ENCODE measurements around the gene TNFRSF18. TPM values are rescaled to one million over a fixed set of nuclear protein-coding genes. Genes with fewer than 3 reads are reported as not detected.
"Not testable (repeated sequence)": the region's sequence is repeated elsewhere in the genome, so short reads cannot be mapped to it uniquely, and the experiment has no call there.

The TNFRSF18 gene
- total and polyA plus RNA-seq, 8 donors = 0.37 to 11.9 (median 2.6) TPM; not detected in 4

GRCh38 chr1:1197551-1198422 is 8.6 kb downstream of the TNFRSF18 start:
- Histone ChIP-seq H3K27ac (no peak overlapping the region), H3K4me3 (no peak overlapping the region), H3K4me1 (peaks cover 10 to 15% (median 11%) of the 10 kb centered on the region in 4 donors), H3K36me3 (no peaks in the 10 kb centered on the region), H3K27me3 (peaks cover 3 to 30% (median 18%) of the 10 kb centered on the region in 3 donors), H3K9me3 (peaks cover 0 to 12% (median 5%) of the 10 kb centered on the region in 4 donors)
- 87 to 96% (median 94%) methylated on average over 22 to 48 of the region's 48 CpGs for WGBS, 5 donors
- DNase-seq = no peak
- TF ChIP-seq POLR2A (IDR thresholded peaks at IDR 0.05) = no peak
- no peak for TF ChIP-seq CTCF (IDR thresholded peaks at IDR 0.05)
- no peak for TF ChIP-seq EP300 (IDR thresholded peaks at IDR 0.05)
- no peak for TF ChIP-seq POLR2AphosphoS5 (IDR thresholded peaks at IDR 0.05)
- intact Hi-C loops (cut with DNase I; ENCODE audit: low total_unique reads) = no loop called here

GRCh38 chr1:1197188-1197500 is 9.2 kb downstream of the TNFRSF18 start:
- 86 to 91% (median 87%) methylated on average over 6 to 8 of the region's 8 CpGs for WGBS, 5 donors
- Histone ChIP-seq H3K27ac (no peak overlapping the region), H3K36me3 (no peaks in the 10 kb centered on the region), H3K4me1 (peaks cover 10 to 15% (median 11%) of the 10 kb centered on the region in 4 donors), H3K9me3 (peaks cover 0 to 12% (median 5%) of the 10 kb centered on the region in 4 donors), H3K27me3 (peaks cover 3 to 24% (median 16%) of the 10 kb centered on the region in 3 donors), H3K4me3 (no peak overlapping the region)
- no peak for TF ChIP-seq POLR2AphosphoS5 (IDR thresholded peaks at IDR 0.05)
- no peak for TF ChIP-seq CTCF (IDR thresholded peaks at IDR 0.05)
- no peak for TF ChIP-seq EP300 (IDR thresholded peaks at IDR 0.05)
- no peak for TF ChIP-seq POLR2A (IDR thresholded peaks at IDR 0.05)
- DNase-seq = no peak
- intact Hi-C loops (cut with DNase I; ENCODE audit: low total_unique reads) = no loop called here

- peaks cover 0 to 16% (median 5%) of the 10 kb centered on the region in 4 donors for H3K9me3 ChIP-seq
- WGBS, 5 donors = 83 to 85% (median 84%) methylated on average over 12 to 13 of the region's 13 CpGs
- intact Hi-C loops (cut with DNase I; ENCODE audit: low total_unique reads) = no loop called here
- H3K4me3 ChIP-seq = no peak overlapping the region
- TF ChIP-seq CTCF (IDR thresholded peaks at IDR 0.05) (no peak), POLR2AphosphoS5 (IDR thresholded peaks at IDR 0.05) (no peak), POLR2A (IDR thresholded peaks at IDR 0.05) (no peak), EP300 (IDR thresholded peaks at IDR 0.05) (no peak)
- DNase-seq = no peak
- H3K27ac ChIP-seq = no peak overlapping the region
- peaks cover 10 to 15% (median 11%) of the 10 kb centered on the region in 4 donors for H3K4me1 ChIP-seq
- no peaks in the 10 kb centered on the region for H3K36me3 ChIP-seq
- peaks cover 3 to 23% (median 16%) of the 10 kb centered on the region in 3 donors for H3K27me3 ChIP-seq
Observed at GRCh38 chr1:1196431-1197187, 9.8 kb downstream of the TNFRSF18 start.

GRCh38 chr1:1195726-1196125 is 10.7 kb downstream of the TNFRSF18 start:
- intact Hi-C loops (cut with DNase I; ENCODE audit: low total_unique reads); DNase-seq; H3K4me3 ChIP-seq; H3K36me3 ChIP-seq; H3K27ac ChIP-seq; H3K4me1 ChIP-seq: not testable (repeated sequence)
- WGBS, 5 donors = 83 to 95% (median 94%) methylated on average over 6 of the region's 6 CpGs
- peaks cover 0 to 19% (median 5%) of the 10 kb centered on the region in 4 donors for H3K9me3 ChIP-seq
- peaks cover 0 to 14% (median 7%) of the 10 kb centered on the region in 3 donors for H3K27me3 ChIP-seq
